OCI-LY7 (cell line): ENCODE data around the gene HOXC4. TPM values are rescaled to one million over a fixed set of nuclear protein-coding genes. Genes with fewer than 3 reads are reported as not detected.

Experiments
- BruUV-seq: library from RNA; stranded (reverse); fragments of 400-500 nt; replicated peaks from 2 replicates; lab custom pipeline; 2021; lab: Mats Ljungman, UMichigan
- CTCF ChIA-PET: fragments of 300-600 bp; sonication (Branson Sonifier 250); formaldehyde crosslinking; loops from one replicate; lab custom pipeline; 2022; ENCODE audit warnings: antibody characterized with exemption; ENCODE audit not compliant: unreplicated experiment; lab: Charles Lee
- POLR2A ChIA-PET: fragments of 300-600 bp; sonication (Branson Sonifier 250); formaldehyde crosslinking; loops from one replicate; lab custom pipeline; 2022; ENCODE audit warnings: antibody characterized with exemption; lab: Charles Lee
- DNase-seq: peaks from one replicate; pipeline ENCODE4 v3.0.0-alpha.2; 2015; ENCODE audit warnings: low spot score
- H2AFZ ChIP-seq: fragments of 200-600 bp; sonication (generic), shearing (Covaris generic); 2 replicates; pipeline ENCODE4 v1.6.1; 2014; ENCODE audit warnings: mild to moderate bottlenecking, antibody characterized with exemption, low read length, moderate library complexity
- H3K27ac ChIP-seq: fragments of 200-600 bp; sonication (generic); 2 replicates; pipeline ENCODE4 v1.5.1; 2014; ENCODE audit warnings: mixed run types, low read depth, mild to moderate bottlenecking, moderate library complexity, low read length, inconsistent platforms; ENCODE audit not compliant: poor library complexity, severe bottlenecking
- H3K36me3 ChIP-seq: fragments of 200-600 bp; sonication (generic); 2 replicates; pipeline ENCODE4 v1.6.1; 2014; ENCODE audit warnings: mild to moderate bottlenecking, antibody characterized with exemption, low read length, moderate library complexity, mixed read lengths; ENCODE audit not compliant: insufficient read depth
- H3K4me1 ChIP-seq: fragments of 200-600 bp; sonication (generic); 2 replicates; pipeline ENCODE4 v1.5.1; 2014; ENCODE audit warnings: mild to moderate bottlenecking, low read length; ENCODE audit not compliant: insufficient read depth, poor library complexity, severe bottlenecking
- H3K4me2 ChIP-seq: fragments of 200-600 bp; sonication (generic); 2 replicates; pipeline ENCODE4 v1.6.1; 2014; ENCODE audit warnings: mild to moderate bottlenecking, low read length
- H3K4me3 ChIP-seq: fragments of 200-600 bp; sonication (generic); 2 replicates; pipeline ENCODE4 v1.5.1; 2014; ENCODE audit warnings: mild to moderate bottlenecking, low read depth, low read length; ENCODE audit not compliant: poor library complexity, severe bottlenecking
- H3K79me2 ChIP-seq: fragments of 200-600 bp; sonication (generic); 2 replicates; pipeline ENCODE4 v1.6.1; 2016; ENCODE audit warnings: low read depth, mild to moderate bottlenecking, low read length, moderate library complexity, mixed read lengths; ENCODE audit not compliant: insufficient read depth
- H3K9me2 ChIP-seq: fragments of 200-600 bp; sonication (generic); 2 replicates; pipeline ENCODE4 v1.6.1; 2016; ENCODE audit warnings: mild to moderate bottlenecking, low read length, mixed read lengths; ENCODE audit not compliant: insufficient read depth
- H3K9me3 ChIP-seq: fragments of 200-600 bp; sonication (generic); 2 replicates; pipeline ENCODE4 v1.6.1; 2014; ENCODE audit warnings: mild to moderate bottlenecking, mixed run types, low read length, mixed read lengths
- H4K20me1 ChIP-seq: fragments of 200-600 bp; sonication (generic); 2 replicates; pipeline ENCODE4 v1.6.1; 2014; ENCODE audit warnings: mild to moderate bottlenecking, antibody characterized with exemption, low read length, moderate library complexity, mixed read lengths; ENCODE audit not compliant: insufficient read depth
- CTCF ChIP-seq: fragments of 200-600 bp; sonication (generic); conservative IDR thresholded peaks from 2 replicates; pipeline ENCODE4 v1.5.1; 2014; ENCODE audit warnings: mild to moderate bottlenecking, antibody characterized with exemption, low read length, moderate library complexity, mixed read lengths
- EZH2phosphoT487 ChIP-seq: fragments of 200-600 bp; sonication (generic); IDR thresholded peaks from 2 replicates; pipeline ENCODE4 v1.6.1; 2018; ENCODE audit warnings: low read depth, borderline replicate concordance, mild to moderate bottlenecking, mixed run types, antibody characterized with exemption, low read length, moderate library complexity, mixed read lengths
- intact Hi-C: fragments of 100-400 bp; cut with micrococcal nuclease; formaldehyde crosslinking; loops from one replicate; pipeline ENCODE4 v1.10.0; 2022; ENCODE audit not compliant: unreplicated experiment
- total RNA-seq, 2 experiments: library from RNA; depleted of rRNA in 1 of 2; stranded (reverse); fragments of >200 nt in 1 of 2; shearing (Covaris generic) in 1 of 2; gene quantifications; 2 replicates each; pipeline ENCODE4 v1.2.3, GENCODE V29; 2014 to 2022

HOXC4 gene
- total RNA-seq, 2 experiments from 2014 or later = 7.1 to 20.0 TPM

DNA sequence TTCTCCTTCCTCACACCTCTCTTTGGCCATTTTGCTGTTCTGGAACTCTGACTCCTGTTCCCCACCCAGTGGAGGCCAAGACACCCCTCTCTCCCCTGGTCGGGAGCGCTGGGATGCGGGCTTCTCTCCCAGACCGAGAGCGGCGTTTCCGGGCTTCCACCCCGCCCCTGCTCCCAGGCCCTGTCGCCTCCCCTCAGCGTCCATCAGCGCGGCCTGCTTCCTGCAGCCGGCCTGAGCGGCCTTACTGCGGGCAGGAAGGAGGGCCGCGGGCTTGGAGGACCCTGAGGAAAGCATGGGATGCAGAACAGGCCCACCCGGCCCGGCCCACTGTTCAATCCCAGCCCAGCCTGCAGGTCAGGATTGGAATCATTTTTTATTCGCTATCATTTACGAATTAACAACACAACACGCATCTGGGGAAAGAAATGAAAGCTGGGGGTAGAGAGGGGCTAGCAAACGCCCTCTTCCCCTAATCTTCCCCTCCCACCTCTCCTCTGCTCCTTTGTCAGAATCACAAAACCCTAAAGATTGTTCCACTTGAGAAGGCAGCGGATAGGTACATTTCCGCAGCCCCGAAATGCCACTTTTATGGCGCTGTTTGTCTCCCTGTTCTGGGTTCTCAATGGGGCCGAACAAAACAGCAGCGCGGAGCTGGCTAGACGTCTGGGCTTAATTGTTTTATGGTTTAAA lies 48.6 kb upstream of the HOXC4 start:
- DNase-seq = no peak
- CTCF ChIA-PET = interaction anchor here (0.8 to 0.9 kb wide), 2 partner anchors 138 to 202 kb away, joined by 3 to 4 read pairs; no protein-coding TSS in a partner anchor
- Histone ChIP-seq H3K4me1 (peaks cover 25% of the 10 kb centered on the region), H3K9me2 (no peaks in the 10 kb centered on the region), H3K4me3 (no peak overlapping the region), H3K4me2 (peak overlapping the region; percentile 22), H4K20me1 (no peaks in the 10 kb centered on the region; the same call in 1 of the 2 replicates), H3K36me3 (no peaks in the 10 kb centered on the region), H2AFZ (no peak overlapping the region), H3K27ac (no peak overlapping the region), H3K9me3 (no peaks in the 10 kb centered on the region), H3K79me2 (no peaks in the 10 kb centered on the region)
- BruUV-seq = no TSS peak
- intact Hi-C loops = no loop called here
- POLR2A ChIA-PET = interaction anchor here (0.5 kb wide), 1 partner anchor 211 kb away, joined by 4 read pairs; no protein-coding TSS in a partner anchor
- TF ChIP-seq CTCF (no peak), EZH2phosphoT487 (no peak)

- Histone ChIP-seq H3K27ac (no peak overlapping the region), H3K36me3 (no peaks in the 10 kb centered on the region), H3K4me3 (no peak overlapping the region), H4K20me1 (no peaks in the 10 kb centered on the region; the same call in 1 of the 2 replicates), H3K9me3 (no peaks in the 10 kb centered on the region), H3K4me2 (peak overlapping the region; percentile 22), H3K79me2 (no peaks in the 10 kb centered on the region), H3K4me1 (peaks cover 25% of the 10 kb centered on the region), H2AFZ (no peak overlapping the region), H3K9me2 (no peaks in the 10 kb centered on the region)
- ChIA-PET POLR2A (interaction anchor here (0.5 kb wide), 1 partner anchor 210 kb away, joined by 4 read pairs; no protein-coding TSS in a partner anchor), CTCF (interaction anchor here (0.7 to 0.9 kb wide), 2 partner anchors 185 to 201 kb away, joined by 3 to 4 read pairs; no protein-coding TSS in a partner anchor)
- no peak for DNase-seq
- intact Hi-C loops = no loop called here
- TF ChIP-seq EZH2phosphoT487 (no peak), CTCF (no peak)
- BruUV-seq = no TSS peak
Observed at GRCh38 chr12:54005531-54005852, 48.1 kb upstream of the HOXC4 start.
